ENCODE results near the gene NDUFS6.

- no peak for TF ChIP-seq SPI1 (IDR thresholded peaks at IDR 0.05; ENCODE audit: low read depth, low read length)
- no peak for TF ChIP-seq POLR2A (IDR thresholded peaks at IDR 0.05; ENCODE audit: low read depth, low read length)
- TF ChIP-seq TAF1 (IDR thresholded peaks at IDR 0.05; ENCODE audit: low read depth, low read length), result no peak
- no peak for TF ChIP-seq POLR2AphosphoS5 (IDR thresholded peaks at IDR 0.05; ENCODE audit: low read depth, low read length)
- TF ChIP-seq PAX5 (IDR thresholded peaks at IDR 0.05; ENCODE audit: insufficient read depth, low read length, severe bottlenecking), result no peak
Measured at GRCh38 chr5:1756481-1756880, 44.7 kb upstream of the NDUFS6 start.

All from GM12891 (cell line).